ENCODE data around the gene BMP8A. TPM values are rescaled to one million over a fixed set of nuclear protein-coding genes. Genes with fewer than 3 reads are reported as not detected.

The BMP8A gene
- total RNA-seq, 1 experiment from 2014 or later: 0.54 TPM

DNA sequence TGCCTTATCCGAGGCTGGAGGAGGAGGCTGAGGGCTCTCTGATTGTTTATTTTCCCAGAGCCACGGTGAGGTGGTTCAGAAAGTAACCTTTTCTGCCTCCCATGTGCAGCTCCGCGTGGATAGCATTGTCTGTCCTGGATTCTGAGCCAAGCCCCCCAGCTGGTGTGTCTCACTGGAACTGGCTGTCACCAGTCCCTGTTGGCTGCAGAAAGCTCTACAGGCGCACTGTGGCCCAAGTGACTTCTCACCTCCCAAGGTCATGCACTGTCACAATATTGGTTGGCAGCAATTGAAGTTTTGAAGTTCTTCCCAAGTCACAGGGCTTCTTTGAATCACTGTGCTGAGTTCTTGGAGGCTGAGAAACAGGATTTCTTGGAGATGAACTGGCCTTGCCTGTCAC lies 8.2 kb downstream of the BMP8A start:
- no peak for DNase-seq (ENCODE audit: low read depth, low spot score)
- POLR2A ChIA-PET: no interaction called here

DNA sequence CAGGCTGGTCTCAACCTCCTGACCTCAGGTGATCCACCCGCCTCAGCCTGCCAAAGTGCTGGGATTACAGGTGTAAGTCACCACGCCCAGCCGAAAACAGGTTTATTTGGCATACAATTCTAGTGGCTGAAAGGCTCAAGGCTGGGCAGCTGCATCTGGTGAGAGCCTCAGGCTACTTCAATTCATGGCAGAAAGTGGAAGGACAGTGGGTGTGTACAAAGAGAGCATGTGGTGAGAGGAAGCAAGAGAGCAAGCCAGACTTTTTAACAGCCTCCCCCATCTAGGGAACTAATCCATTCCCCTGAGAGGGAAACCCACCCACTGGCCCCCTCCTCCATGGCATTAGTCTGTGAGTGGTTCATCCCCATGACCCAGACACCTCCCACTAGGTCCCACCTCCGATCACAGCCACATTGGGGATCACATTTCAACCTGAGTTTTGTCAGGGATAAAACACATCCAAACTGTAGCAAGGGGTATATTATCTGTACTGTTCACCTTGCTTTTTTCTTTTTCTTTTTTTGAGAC lies 9.5 kb downstream of the BMP8A start:
- no TSS peak for BruUV-seq (replicated peaks)
- intact Hi-C loops (cut with micrococcal nuclease; ENCODE audit: unreplicated experiment) (no loop called here), in situ Hi-C loops (cut with HindIII; ENCODE audit: low pct_unique_long_range_greater_than_20kb, low sequenced_read_pairs) (no loop called here)
- Histone ChIP-seq H3K4me1 (ENCODE audit: control insufficient read depth, insufficient read depth, low read length) (no peaks in the 10 kb centered on the region), H3K9me3 (ENCODE audit: control insufficient read depth, insufficient read depth, low read depth, low read length) (no peaks in the 10 kb centered on the region), H3K4me3 (ENCODE audit: low read depth in 2 of 2, low read length in 2 of 2) (no peak overlapping the region), H3K27ac (ENCODE audit: low read length) (no peak overlapping the region), H3K27me3 (ENCODE audit: control insufficient read depth, insufficient read depth, low read length) (no peaks in the 10 kb centered on the region), H3K36me3 (ENCODE audit: control insufficient read depth, insufficient read depth, low read length) (no peaks in the 10 kb centered on the region)
- TF ChIP-seq POLR2AphosphoS5 (IDR thresholded peaks at IDR 0.05; ENCODE audit: low read depth, low read length) (no peak), CTCF (IDR thresholded peaks at IDR 0.05) (no peak), SIN3A (IDR thresholded peaks at IDR 0.05; ENCODE audit: borderline replicate concordance, insufficient read depth, low read depth, low read length) (no peak), TCF7L2 (IDR thresholded peaks at IDR 0.05; ENCODE audit: low read depth, low read length) (no peak)
- TF ChIP-seq, protein P1, sequence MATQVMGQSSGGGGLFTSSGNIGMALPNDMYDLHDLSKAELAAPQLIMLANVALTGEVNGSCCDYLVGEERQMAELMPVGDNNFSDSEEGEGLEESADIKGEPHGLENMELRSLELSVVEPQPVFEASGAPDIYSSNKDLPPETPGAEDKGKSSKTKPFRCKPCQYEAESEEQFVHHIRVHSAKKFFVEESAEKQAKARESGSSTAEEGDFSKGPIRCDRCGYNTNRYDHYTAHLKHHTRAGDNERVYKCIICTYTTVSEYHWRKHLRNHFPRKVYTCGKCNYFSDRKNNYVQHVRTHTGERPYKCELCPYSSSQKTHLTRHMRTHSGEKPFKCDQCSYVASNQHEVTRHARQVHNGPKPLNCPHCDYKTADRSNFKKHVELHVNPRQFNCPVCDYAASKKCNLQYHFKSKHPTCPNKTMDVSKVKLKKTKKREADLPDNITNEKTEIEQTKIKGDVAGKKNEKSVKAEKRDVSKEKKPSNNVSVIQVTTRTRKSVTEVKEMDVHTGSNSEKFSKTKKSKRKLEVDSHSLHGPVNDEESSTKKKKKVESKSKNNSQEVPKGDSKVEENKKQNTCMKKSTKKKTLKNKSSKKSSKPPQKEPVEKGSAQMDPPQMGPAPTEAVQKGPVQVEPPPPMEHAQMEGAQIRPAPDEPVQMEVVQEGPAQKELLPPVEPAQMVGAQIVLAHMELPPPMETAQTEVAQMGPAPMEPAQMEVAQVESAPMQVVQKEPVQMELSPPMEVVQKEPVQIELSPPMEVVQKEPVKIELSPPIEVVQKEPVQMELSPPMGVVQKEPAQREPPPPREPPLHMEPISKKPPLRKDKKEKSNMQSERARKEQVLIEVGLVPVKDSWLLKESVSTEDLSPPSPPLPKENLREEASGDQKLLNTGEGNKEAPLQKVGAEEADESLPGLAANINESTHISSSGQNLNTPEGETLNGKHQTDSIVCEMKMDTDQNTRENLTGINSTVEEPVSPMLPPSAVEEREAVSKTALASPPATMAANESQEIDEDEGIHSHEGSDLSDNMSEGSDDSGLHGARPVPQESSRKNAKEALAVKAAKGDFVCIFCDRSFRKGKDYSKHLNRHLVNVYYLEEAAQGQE (IDR thresholded peaks at IDR 0.05; ENCODE audit: insufficient read depth in 1 of 2, low read depth in 2 of 2, low read length in 1 of 2): no peak
- DNase-seq (ENCODE audit: low read depth, low spot score): no peak
- ChIA-PET CTCF (no interaction called here), POLR2A (no interaction called here)
- no peak for ATAC-seq

More for the DNA sequence above, 8.2 kb downstream of the BMP8A start:
- no TSS peak for BruUV-seq (replicated peaks)
- no peak for ATAC-seq
- Histone ChIP-seq H3K9me3 (ENCODE audit: control insufficient read depth, insufficient read depth, low read depth, low read length) (no peaks in the 10 kb centered on the region), H3K4me3 (ENCODE audit: low read depth in 2 of 2, low read length in 2 of 2) (no peak overlapping the region), H3K4me1 (ENCODE audit: control insufficient read depth, insufficient read depth, low read length) (no peaks in the 10 kb centered on the region), H3K27me3 (ENCODE audit: control insufficient read depth, insufficient read depth, low read length) (no peaks in the 10 kb centered on the region), H3K36me3 (ENCODE audit: control insufficient read depth, insufficient read depth, low read length) (no peaks in the 10 kb centered on the region), H3K27ac (ENCODE audit: low read length) (no peak overlapping the region)
- intact Hi-C loops (cut with micrococcal nuclease; ENCODE audit: unreplicated experiment): no loop called here
- in situ Hi-C loops (cut with HindIII; ENCODE audit: low pct_unique_long_range_greater_than_20kb, low sequenced_read_pairs): no loop called here
- no peak for TF ChIP-seq SIN3A (IDR thresholded peaks at IDR 0.05; ENCODE audit: borderline replicate concordance, insufficient read depth, low read depth, low read length)
- TF ChIP-seq, protein P1 (IDR thresholded peaks at IDR 0.05; ENCODE audit: insufficient read depth in 1 of 2, low read depth in 2 of 2, low read length in 1 of 2): no peak
- no peak for TF ChIP-seq POLR2AphosphoS5 (IDR thresholded peaks at IDR 0.05; ENCODE audit: low read depth, low read length)
- TF ChIP-seq TCF7L2 (IDR thresholded peaks at IDR 0.05; ENCODE audit: low read depth, low read length): no peak
- no peak for TF ChIP-seq CTCF (IDR thresholded peaks at IDR 0.05)
- CTCF ChIA-PET: no interaction called here

Data from Panc1 (cell line).